HEK293T (cell line): ENCODE results near the gene OR2T2.
"Not testable (repeated sequence)": the region's sequence is repeated elsewhere in the genome, so short reads cannot be mapped to it uniquely, and the experiment has no call there.

ENCODE experiments used
- CTCF ChIA-PET: fragments of 350-600 bp; formaldehyde crosslinking; extraction: SDS; loops from one replicate; lab custom pipeline; 2021; ENCODE audit warnings: antibody characterized with exemption, inconsistent platforms; lab: Yijun Ruan, JAX
- POLR2A ChIA-PET: fragments of 350-600 bp; formaldehyde crosslinking; extraction: SDS; loops from one replicate; lab custom pipeline; 2020; ENCODE audit warnings: antibody characterized with exemption, inconsistent platforms; lab: Yijun Ruan, JAX
- DNase-seq: peaks from one replicate; pipeline ENCODE4 v3.0.0; 2012; ENCODE audit warnings: mixed read lengths; ENCODE audit errors: extremely low spot score

The OR2T2 gene

GRCh38 chr1:248433811-248434415 lies 11.5 kb upstream of the OR2T2 start:
- CTCF ChIA-PET, POLR2A ChIA-PET, DNase-seq: not testable (repeated sequence)

- POLR2A ChIA-PET, CTCF ChIA-PET, DNase-seq: not testable (repeated sequence)
Measured at GRCh38 chr1:248434913-248435312, 10.5 kb upstream of the OR2T2 start.

- DNase-seq, POLR2A ChIA-PET, CTCF ChIA-PET: not testable (repeated sequence)
Measured at GRCh38 chr1:248436303-248436702, 9.1 kb upstream of the OR2T2 start.

GRCh38 chr1:248438668-248439067 lies 6.8 kb upstream of the OR2T2 start:
- DNase-seq, POLR2A ChIA-PET, CTCF ChIA-PET: not testable (repeated sequence)

GRCh38 chr1:248439283-248439682 lies 6.2 kb upstream of the OR2T2 start:
- POLR2A ChIA-PET, CTCF ChIA-PET: not testable (repeated sequence)

GRCh38 chr1:248442500-248443277 lies 2.7 kb upstream of the OR2T2 start:
- DNase-seq, CTCF ChIA-PET, POLR2A ChIA-PET: not testable (repeated sequence)

More at GRCh38 chr1:248439283-248439682, 6.2 kb upstream of the OR2T2 start:
- DNase-seq, result not testable (repeated sequence)

GRCh38 chr1:248444603-248445002 lies 834 bp upstream of the OR2T2 start:
- CTCF ChIA-PET, DNase-seq, POLR2A ChIA-PET: not testable (repeated sequence)

- DNase-seq, CTCF ChIA-PET, POLR2A ChIA-PET: not testable (repeated sequence)
Measured at GRCh38 chr1:248448409-248449074, 3.1 kb downstream of the OR2T2 start.

- DNase-seq, POLR2A ChIA-PET, CTCF ChIA-PET: not testable (repeated sequence)
Measured at GRCh38 chr1:248449821-248450465, 4.5 kb downstream of the OR2T2 start.

- DNase-seq, CTCF ChIA-PET, POLR2A ChIA-PET: not testable (repeated sequence)
Measured at GRCh38 chr1:248450466-248451145, 5.2 kb downstream of the OR2T2 start.

- POLR2A ChIA-PET, DNase-seq, CTCF ChIA-PET: not testable (repeated sequence)
Measured at GRCh38 chr1:248453619-248454018, 8.2 kb downstream of the OR2T2 start.

GRCh38 chr1:248455045-248455444 lies 9.6 kb downstream of the OR2T2 start:
- DNase-seq, CTCF ChIA-PET: not testable (repeated sequence)

GRCh38 chr1:248456635-248457034 lies 11.2 kb downstream of the OR2T2 start:
- DNase-seq, CTCF ChIA-PET, POLR2A ChIA-PET: not testable (repeated sequence)

More at GRCh38 chr1:248455045-248455444, 9.6 kb downstream of the OR2T2 start:
- POLR2A ChIA-PET, result not testable (repeated sequence)

GRCh38 chr1:248459117-248459516 lies 13.7 kb downstream of the OR2T2 start:
- POLR2A ChIA-PET, DNase-seq, CTCF ChIA-PET: not testable (repeated sequence)
